HG03060 (cell line): ENCODE results near the gene KNDC1.
"Not testable (repeated sequence)": the region's sequence is repeated elsewhere in the genome, so short reads cannot be mapped to it uniquely, and the experiment has no call there.

Source experiments
- ATAC-seq: cut with Tn5 transposase; IDR thresholded peaks from one replicate; pipeline ENCODE4 v1.9.1; 2021; ENCODE audit warnings: low read depth, moderate number of reproducible peaks; ENCODE audit not compliant: unreplicated experiment

The KNDC1 gene

DNA sequence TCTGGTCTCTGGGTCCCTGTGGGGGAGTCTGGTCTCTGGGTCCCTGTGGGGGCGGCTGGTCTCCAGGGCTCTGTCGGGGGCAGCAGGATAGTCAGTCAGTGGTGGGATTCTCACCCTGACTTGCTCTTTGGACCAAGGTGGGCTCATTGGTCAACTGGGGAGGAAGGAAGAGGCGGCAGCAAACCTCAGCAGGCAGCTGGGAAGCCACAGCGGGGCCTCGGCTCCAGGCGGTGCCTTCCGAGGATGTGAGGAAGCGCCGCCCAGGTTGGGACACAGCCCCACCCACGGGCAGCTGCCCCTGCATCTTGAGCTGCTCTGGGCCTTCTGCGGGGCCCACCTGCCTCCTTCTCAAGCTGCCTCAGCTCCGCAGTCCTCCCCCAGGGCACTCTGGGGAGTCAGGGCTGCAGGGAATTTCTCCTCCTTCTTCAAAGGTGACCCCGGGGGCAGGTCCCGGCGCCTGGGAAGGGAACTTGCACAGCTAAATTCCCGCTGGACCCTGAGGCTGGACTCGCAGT, 20.4 kb upstream of the KNDC1 start:
- ATAC-seq, result no peak

DNA sequence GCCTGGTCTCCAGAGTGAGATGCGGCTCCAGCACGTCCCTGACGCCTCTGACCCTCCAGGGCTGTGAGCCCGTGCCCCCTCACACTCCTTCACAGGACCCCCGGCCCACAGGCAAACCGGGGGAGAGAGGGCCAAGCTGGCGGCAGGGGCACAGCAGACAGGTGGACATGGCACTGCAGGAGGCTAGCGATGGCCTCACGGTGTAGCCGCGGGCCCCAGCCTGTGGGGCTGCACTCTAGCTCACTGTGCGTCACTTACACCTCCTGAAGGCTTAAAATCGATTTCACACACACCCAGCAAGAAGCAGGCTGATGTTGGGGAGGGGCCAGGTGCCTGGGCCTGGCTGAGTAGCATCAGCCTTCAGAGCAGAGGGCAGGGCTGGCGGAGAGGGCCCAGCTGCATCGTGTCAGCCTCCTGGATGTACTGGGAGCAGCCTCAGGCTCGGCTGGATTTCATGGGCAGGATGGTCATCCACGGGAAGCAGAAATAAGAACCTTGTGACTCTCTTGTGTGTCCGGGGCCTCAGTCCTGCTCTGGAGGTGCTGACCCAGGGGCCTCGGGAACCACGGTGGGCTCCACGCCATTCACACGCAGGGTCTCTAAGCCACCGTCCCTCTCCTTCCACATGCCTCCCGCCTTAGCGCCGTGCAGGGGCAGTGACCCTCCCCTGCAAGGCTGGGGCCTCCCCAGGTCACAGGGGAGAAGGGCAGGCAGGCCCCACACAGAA, 19.4 kb upstream of the KNDC1 start:
- no peak for ATAC-seq

DNA sequence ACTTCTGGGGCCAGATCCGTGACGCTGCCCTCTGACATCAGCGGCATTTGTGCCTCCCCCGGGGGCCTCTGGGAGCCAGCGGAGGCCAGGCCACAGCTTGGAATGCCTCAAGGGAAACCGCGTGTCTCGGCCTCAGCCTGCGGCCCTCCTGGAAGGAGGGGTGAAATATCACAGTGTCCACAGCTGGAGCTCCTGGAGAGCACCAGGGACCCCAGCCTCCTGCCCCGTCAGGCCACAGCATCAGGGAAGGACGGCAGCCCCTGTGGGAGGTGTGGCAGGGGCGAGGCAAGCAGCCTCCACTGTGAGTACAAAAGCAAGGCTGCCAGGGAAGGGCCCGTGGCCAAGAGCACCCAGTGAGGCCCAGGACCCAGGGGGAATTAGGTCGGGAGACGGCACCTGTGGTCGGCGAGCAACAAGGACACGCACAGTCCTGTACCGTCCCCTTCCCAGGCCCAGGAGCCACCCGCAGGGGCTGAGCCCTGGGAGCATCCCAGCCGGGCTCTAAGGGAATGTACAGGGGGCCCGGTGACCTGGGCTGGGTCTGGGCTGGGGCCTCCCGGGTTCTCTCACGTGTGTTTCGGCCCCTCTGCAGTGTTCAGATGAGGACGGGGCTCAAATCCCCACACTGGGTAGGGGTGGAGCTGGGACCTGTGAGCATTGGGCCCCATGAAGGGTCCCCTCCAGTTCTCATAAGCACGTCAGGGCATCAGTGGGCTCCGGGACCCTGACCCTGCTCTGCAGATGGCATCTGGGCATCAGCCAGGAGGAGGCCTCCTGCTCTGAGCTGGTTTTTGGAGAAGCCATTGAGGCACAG, 18.7 kb upstream of the KNDC1 start:
- ATAC-seq, result no peak

DNA sequence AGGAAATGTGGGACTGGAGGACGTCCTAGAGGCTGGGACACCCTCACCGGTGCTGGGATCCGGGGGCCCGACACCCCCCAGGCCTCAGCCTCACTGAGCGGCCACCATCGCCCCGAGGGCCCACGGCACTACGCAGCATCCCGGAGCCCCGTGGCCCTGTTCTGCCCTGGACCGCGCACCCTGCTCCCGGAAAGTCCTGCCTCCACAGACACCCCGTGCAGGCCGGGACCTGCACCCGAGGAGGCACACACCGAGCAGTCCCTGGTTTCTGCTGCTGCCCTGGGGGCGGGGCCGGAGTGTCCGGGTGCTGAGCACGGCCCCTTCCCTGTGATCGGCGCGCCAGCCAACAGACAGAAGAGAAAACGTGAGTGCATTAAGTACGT, 18.1 kb upstream of the KNDC1 start:
- ATAC-seq, result no peak

DNA sequence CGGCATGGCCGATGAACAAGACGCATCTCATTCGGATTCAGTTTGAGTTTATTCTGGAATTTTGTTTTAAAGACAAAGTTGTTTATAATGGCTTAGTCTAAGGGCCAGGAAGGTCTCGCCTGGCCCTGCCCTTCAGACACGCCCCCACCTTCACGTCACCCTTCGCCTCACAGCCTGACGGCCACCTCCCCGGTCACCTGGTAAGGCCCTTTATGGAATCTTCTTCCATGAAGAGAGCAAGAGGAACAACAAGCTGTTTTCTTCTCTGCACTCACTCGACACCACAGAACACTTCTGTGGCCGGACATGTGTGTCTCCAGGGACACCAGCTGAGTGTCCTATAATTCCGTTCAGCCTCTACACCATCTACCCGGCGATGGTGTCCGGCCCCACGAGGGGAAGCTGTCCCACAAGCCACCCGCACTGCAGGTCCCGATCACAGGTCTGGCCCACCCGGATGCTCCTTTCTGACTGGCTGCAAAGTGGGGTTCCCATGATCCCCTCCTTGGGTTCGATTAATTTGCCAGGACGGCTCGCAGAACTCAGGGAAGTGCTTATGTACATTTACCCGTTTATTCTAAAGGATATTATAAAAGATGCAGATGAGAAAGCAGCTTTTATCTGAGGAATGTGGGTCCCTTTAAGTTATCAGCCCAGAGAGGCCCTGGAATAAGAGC, 17.4 kb upstream of the KNDC1 start:
- ATAC-seq, result no peak

DNA sequence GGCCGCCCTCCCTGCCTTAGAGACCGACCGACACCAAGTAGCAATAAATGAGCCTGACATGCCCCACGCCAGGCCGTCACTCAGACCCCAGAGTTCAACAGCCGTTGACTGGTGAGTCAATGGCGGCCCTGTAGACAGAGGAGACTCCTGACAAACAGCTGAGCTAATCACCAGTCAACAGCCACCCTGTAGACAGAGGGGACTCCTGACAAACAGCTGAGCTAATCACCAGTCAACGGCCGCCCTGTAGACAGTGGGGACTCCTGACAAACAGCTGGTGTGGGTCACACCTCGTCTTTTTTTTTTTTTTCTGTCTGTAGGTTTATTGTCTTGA, 16.9 kb upstream of the KNDC1 start:
- ATAC-seq, result no peak

DNA sequence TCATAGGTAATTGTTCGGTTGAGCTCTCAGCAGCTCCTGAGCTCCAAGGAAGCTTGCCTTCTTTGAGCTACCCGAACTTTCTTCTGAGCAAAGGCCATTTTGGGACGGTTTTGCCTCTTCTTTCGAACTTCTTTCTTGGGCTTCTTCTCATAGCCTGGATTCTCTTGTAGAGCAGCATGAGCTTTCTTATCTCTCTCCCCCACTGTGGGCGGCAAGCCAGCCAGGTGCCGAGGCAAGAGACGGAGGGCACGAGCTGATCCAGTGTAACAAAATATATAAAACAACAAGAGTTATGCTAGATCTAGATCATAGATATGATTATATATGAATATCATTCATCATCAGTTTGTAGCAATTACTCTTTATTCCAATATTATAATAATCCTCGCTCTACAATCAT, 16.5 kb upstream of the KNDC1 start:
- ATAC-seq, result no peak

DNA sequence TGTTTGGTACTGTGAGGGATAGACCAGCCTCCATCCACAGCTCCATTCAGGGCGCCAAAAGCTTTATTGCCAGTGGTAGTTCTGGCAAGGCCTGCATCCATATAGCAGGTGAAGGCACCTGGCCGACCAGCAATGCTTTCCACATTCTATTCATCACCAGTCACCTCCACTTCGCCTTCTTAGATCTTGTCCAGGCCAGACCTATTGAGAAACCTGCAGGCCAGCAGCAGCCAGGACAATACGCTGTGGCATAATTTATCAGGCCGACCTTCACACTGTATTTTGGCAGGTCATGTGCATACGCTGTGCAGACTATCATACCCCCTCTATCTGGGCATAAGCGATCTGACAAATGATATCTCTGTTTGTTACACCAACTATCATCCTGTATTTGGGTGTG, 15.2 kb upstream of the KNDC1 start:
- no peak for ATAC-seq

DNA sequence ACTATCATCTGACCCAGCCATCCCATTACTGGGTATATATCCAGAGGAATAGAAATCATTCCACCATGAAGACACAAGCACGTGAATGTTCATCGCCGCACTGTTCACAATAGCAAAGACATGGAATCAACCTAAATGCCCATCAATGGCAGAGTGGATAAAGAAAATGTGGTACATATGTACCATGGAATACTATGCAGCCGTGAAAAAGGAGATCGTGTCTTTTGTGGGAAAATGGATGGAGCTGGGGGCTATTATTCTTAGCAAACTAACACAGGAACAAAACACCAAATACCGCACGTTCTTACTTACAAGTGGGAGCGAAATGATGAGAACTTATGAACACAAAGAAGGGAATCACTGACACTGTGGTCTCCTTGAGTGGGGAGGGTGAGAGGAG, 9.8 kb upstream of the KNDC1 start:
- no peak for ATAC-seq

DNA sequence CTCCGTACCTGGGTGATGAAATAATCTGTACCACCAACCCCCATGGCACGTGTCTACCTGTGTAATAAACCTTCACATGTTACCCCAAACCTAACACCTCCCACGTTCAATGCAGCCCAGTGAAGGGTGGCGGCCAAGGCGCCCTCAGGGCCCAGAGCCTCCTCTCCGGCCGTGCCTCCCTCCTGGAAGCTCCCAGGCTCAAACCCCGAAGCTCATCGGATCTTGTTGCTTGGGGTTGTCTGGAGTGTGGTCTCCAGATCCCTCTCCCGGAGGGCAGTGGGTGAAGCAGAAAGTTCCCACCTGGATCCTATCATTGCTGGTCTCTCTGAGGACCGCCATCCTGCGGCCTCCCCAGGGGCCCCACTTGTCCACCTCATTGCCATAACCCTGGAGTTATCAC, 9.4 kb upstream of the KNDC1 start:
- no peak for ATAC-seq

DNA sequence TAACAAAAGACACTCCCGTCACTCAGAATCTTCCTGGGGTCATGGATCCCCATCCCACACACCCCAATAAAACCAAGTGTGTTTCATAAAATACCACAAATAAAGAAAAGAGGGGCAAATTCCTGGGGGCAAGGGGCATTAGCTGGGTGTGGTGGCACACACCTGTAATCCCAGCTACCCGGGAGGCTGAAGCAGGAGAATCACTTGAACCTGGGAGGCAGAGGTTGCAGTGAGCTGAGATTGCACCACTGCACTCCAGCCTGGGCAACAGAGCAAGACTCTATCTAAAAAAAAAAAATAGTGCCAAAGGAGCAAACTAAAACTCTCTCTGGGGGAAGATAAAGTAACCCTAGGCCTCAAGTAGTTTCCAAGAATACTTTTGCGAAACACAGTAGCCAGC, 8.9 kb upstream of the KNDC1 start:
- not testable (repeated sequence) for ATAC-seq

DNA sequence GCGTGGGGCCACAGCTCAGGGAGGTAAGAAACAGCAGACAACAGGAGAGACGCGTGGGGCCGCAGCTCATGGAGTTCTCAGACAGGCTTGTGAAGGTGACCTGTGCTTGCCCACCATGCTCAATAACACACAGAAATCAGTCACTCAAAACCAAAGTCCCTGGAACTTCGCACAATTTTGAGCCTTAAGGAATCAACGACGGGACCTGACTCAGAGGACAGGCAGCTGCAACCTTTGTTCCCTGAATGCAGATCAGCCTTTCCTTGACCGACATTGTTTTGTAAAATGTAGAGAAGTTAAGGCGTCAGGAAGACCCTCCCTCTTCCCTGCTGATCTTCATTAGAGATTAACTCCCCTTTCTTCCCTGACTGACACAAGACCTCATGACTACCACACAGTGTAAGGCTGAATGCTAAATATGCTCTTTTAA, 8.5 kb upstream of the KNDC1 start:
- ATAC-seq, result no peak

DNA sequence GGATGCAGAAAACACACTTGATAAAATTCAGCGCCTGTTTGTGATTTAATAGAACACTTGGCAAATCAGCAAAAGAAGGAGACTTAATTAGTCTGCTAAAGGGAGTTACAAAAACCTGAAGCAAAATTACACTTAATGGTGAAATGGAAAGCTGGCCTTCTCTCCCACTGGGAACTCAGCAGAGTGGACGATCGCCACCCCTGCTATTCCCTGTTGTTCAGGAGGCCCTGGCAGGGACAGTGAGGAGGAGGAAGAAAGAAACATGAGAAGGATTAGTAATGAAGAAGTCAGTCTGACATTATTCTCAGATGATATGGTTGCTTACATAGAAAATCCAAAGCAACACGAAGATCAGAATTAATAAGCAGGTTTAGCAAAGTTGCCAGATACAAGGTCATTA, 5.6 kb upstream of the KNDC1 start:
- ATAC-seq, result no peak

DNA sequence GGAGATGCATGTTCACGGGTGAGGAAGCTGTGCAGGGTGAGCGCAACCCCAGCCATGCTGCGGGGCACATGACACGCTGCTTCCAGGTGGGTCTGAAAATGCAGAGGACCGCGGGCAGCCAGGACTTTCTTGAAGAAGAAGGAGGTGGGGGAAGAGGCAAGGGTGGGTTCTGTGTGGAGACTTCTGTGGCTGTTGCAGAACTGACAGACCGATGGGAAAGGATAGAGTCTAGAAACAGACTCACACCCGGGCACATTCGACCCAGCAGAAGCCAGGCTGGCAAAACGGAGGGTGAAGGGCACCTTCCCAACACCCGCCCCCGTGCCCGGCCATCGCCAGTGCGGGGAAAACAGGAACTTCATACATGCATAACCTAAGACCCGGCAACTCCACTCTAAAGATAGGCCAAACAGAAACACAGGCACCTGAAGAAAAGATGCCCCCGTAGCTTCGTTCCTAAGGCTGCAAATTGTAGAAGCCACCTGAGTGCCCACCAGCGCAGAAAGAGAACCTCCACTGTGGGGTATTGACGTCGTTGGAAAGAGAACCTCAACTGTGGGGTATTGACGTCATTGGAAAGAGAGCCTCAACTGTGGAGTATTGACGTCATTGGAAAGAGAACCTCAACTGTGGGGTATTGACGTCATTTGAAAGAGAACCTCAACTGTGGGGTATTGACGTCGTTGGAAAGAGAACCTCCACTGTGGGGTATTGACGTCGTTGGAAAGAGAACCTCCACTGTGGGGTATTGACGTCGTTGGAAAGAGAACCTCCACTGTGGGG, 4.8 kb upstream of the KNDC1 start:
- no peak for ATAC-seq

DNA sequence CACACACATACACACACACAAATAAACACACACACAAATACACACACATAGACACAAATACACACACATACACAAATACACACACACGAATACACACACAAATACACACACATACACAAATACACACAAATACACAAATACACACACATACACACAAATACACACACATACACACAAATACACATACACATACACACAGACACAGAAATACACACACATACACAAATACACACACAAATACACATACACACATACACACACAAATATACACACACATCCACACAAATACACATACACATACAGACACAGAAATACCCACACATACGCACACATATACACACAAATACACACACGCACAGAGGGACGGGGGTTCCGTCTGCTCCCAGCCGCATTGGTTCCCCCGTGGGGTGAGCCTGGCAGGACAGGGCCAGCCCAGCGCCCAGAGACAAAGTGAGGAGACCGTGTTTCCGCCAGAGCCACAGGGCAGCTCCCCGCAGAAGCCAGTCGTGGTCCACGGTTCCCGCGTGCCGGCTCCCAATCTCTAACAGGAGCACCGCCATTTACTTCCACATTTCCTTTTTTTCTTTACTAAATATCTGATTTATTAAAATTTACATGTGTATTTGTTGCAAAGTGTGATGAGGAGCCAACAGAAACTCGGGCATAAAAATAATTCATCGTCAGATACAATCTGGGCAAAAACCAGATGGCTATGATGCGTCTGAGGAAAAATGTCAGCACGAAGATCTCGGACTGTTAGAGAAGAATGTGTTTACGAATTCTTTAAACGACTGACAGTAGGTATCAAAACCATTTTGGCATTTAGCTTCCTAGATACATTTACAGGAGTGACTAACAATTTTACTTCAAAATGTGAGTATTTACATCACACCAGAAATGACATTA, 3.1 kb upstream of the KNDC1 start:
- no peak for ATAC-seq

DNA sequence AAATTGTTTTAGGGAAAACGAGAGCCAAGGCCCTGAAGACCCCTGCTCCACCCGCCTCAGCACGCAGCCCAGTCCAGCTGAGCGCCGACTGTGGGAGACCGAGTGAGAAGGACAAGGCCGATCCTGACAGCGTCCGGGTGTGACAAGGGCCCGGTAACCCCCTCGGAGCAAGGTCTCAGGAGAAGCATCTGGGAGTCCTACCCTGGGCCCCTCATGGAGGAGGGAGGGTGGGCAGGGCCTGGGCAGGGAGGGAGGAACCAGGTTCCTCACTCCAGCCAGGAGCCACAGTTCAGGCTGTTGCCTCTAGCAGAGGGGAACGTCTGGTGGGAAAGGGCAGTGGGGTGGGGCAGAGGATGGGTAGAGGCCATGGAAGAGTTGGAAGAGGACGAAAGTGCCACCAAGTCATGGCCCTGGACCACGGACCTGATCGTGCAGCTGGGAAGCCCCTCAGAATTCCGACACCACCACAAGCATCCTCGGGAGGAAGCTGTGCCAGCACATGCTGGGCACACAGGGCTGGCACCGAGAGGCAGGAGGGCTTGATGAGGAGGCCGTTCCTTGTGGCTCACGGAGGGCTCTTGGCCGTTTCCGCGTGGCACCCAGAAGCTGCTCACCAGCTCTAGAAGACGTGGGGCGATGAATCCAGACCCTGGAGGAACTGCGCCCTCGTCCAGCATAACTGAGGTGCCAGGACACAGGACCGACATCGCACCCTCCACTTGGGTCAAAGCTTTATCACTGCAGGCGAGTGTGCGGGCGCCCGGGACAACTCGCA, 2.2 kb upstream of the KNDC1 start:
- ATAC-seq, result no peak

DNA sequence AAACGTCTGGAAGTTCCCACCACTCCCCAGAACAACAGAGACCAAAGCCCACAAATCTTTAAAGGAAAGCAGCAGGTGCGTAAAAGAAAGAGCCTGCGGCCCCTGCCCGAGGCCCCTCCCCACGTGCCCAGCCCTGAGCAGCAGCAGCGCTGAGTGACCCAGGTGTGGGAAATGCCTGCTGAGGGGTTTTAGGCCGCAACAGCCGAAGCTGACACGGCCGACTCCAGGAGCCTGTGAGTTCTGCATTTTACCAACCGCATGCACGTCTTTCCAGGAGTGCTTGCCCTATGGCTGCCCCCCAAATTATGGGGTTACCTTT, 1.6 kb upstream of the KNDC1 start:
- ATAC-seq, result no peak

DNA sequence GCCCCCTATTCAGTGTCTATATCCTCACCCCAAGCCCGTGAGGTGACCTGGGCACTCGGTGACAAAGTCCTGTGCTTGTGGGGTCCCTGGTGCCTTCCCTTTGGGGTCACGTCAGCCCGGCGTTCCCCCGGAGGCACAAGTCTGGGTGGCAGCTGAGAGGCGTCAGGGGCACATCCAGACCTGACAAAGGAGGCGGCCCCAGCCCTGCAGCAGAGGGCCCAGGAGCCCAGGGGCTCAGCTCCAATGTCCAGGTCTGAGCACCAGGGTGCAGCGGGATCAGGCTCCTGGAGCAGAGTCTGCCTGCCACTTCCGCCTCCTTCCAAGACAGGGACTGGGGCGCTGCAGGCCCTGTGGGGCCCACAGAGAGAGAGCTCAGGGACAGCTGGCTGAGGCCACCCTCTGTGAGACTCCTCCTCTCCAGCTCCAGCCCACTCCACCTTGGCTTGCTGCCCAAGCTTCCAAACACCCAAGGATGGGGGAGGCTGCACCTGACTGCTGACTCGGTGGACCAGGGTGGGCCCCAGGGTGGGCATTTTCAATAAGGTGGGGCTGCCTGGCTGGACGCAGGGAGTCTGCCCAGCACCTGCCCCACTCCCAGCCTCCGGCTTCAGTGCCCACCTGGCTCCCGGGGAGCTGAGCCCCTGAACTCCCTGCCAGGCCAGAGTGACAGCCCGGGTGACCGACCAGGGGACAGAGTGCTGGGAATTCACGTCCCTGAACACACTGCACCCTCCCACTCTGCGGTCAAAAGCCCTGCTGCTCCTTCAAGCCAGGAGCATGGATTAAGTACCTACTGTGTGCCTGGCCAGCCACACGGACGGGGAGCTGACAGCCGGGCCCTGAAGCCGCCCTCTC, 1.0 kb upstream of the KNDC1 start:
- no peak for ATAC-seq
